ENCODE measurements around the gene NEU2. TPM values are rescaled to one million over a fixed set of nuclear protein-coding genes. Genes with fewer than 3 reads are reported as not detected.

NEU2 gene
- total and polyA plus RNA-seq, 4 donors: not detected

- H3K4me1 ChIP-seq (ENCODE audit: control insufficient read depth in 4 of 4, insufficient read depth in 4 of 4, low read length in 3 of 4): peaks cover 0 to 13% (median 3%) of the 10 kb centered on the region in 4 donors
- peak overlapping the region; percentile 18 to 65 for H3K9ac ChIP-seq (ENCODE audit: low read depth in 1 of 2, low read length in 2 of 2)
- H3K27me3 ChIP-seq (ENCODE audit: control insufficient read depth in 4 of 4, insufficient read depth in 4 of 4, low read length in 3 of 4): no peaks in the 10 kb centered on the region
- H3K9me3 ChIP-seq (ENCODE audit: control insufficient read depth in 4 of 4, low read length in 3 of 4): no peaks in the 10 kb centered on the region
- H3K4me3 ChIP-seq (ENCODE audit: low read depth in 1 of 3, low read length in 3 of 3): peak overlapping the region in 2 of 3 donors; percentile 29 to 47
- TF ChIP-seq CTCF (IDR thresholded peaks at IDR 0.05; ENCODE audit: low read depth, low read length, missing input control) (peak; percentile 11), NR2F2 (IDR thresholded peaks at IDR 0.05) (peak; percentile 54), RAD21 (IDR thresholded peaks at IDR 0.05) (peak in 1 of 2 donors; percentile 33), YY1 (IDR thresholded peaks at IDR 0.05) (no peak)
- DNase-seq (ENCODE audit: low spot score): peak; percentile 67
- 54% methylated on average over 12 of the region's 12 CpGs for WGBS
- no peaks in the 10 kb centered on the region for H3K36me3 ChIP-seq (ENCODE audit: control insufficient read depth in 4 of 4, insufficient read depth in 3 of 4, low read depth in 1 of 4, low read length in 3 of 4)
- H3K27ac ChIP-seq (ENCODE audit: low read depth in 1 of 2, low read length in 2 of 2): peak overlapping the region; percentile 69 to 79
Observed at GRCh38 chr2:233061591-233062450, 29.3 kb downstream of the NEU2 start.

- Histone ChIP-seq H3K9ac (ENCODE audit: low read depth in 1 of 2, low read length in 2 of 2) (peak overlapping the region; percentile 25 to 65), H3K4me1 (ENCODE audit: control insufficient read depth in 4 of 4, insufficient read depth in 4 of 4, low read length in 3 of 4) (peaks cover 0 to 13% (median 3%) of the 10 kb centered on the region in 4 donors), H3K36me3 (ENCODE audit: control insufficient read depth in 4 of 4, insufficient read depth in 3 of 4, low read depth in 1 of 4, low read length in 3 of 4) (no peaks in the 10 kb centered on the region), H3K27me3 (ENCODE audit: control insufficient read depth in 4 of 4, insufficient read depth in 4 of 4, low read length in 3 of 4) (no peaks in the 10 kb centered on the region), H3K9me3 (ENCODE audit: control insufficient read depth in 4 of 4, low read length in 3 of 4) (no peaks in the 10 kb centered on the region), H3K27ac (ENCODE audit: low read depth in 1 of 2, low read length in 2 of 2) (peak overlapping the region; percentile 69 to 79), H3K4me3 (ENCODE audit: low read depth in 1 of 3, low read length in 3 of 3) (no peak overlapping the region)
- TF ChIP-seq JUND (IDR thresholded peaks at IDR 0.05): no peak
- no peak for TF ChIP-seq TAF1 (conservative IDR thresholded peaks at IDR 0.05)
- no peak for TF ChIP-seq GABPA (IDR thresholded peaks at IDR 0.05 in 1 of 2, conservative IDR thresholded peaks at IDR 0.05 in 1 of 2)
- TF ChIP-seq CTCF (IDR thresholded peaks at IDR 0.05; ENCODE audit: low read depth, low read length, missing input control): no peak
- TF ChIP-seq SP1 (IDR thresholded peaks at IDR 0.05): no peak
- no peak for TF ChIP-seq YY1 (IDR thresholded peaks at IDR 0.05)
- no peak for TF ChIP-seq FOXA1 (IDR thresholded peaks at IDR 0.05)
- TF ChIP-seq MAX (IDR thresholded peaks at IDR 0.05): no peak
- TF ChIP-seq HNF4A (conservative IDR thresholded peaks at IDR 0.05): no peak
- TF ChIP-seq REST (IDR thresholded peaks at IDR 0.05): no peak
- TF ChIP-seq HNF4G (IDR thresholded peaks at IDR 0.05): no peak
- TF ChIP-seq ZBTB33 (IDR thresholded peaks at IDR 0.05): no peak
- TF ChIP-seq RAD21 (IDR thresholded peaks at IDR 0.05): no peak
- no peak for TF ChIP-seq EGR1 (IDR thresholded peaks at IDR 0.05; ENCODE audit: low read depth in 2 of 2)
- no peak for TF ChIP-seq RXRA (IDR thresholded peaks at IDR 0.05)
- no peak for TF ChIP-seq NR2F2 (IDR thresholded peaks at IDR 0.05)
- TF ChIP-seq ATF3 (IDR thresholded peaks at IDR 0.05): no peak
- TF ChIP-seq FOXA2 (IDR thresholded peaks at IDR 0.05): no peak
- no peak for DNase-seq (ENCODE audit: low spot score)
- WGBS: 71% methylated on average over 4 of the region's 4 CpGs
Observed at GRCh38 chr2:233062451-233062850, 30.0 kb downstream of the NEU2 start.
